K562 (cell line): ENCODE measurements around the gene PTPRR. TPM values are rescaled to one million over a fixed set of nuclear protein-coding genes. Genes with fewer than 3 reads are reported as not detected.

ENCODE experiments used
- ATF7 ChIP-seq: fragments of 450-650 bp; IDR thresholded peaks from 2 replicates; pipeline ENCODE4 v1.7.1; 2014; ENCODE audit warnings: mild to moderate bottlenecking, moderate library complexity
- BRF1 ChIP-seq: IDR thresholded peaks from 3 replicates; pipeline ENCODE4 v1.6.1; 2011; ENCODE audit warnings: borderline replicate concordance, mild to moderate bottlenecking; ENCODE audit not compliant: insufficient read length; ENCODE audit errors: extremely low read depth
- DNMT1 ChIP-seq: fragments of 450-650 bp; IDR thresholded peaks from 2 replicates; pipeline ENCODE4 v1.6.1; 2016; ENCODE audit warnings: antibody characterized with exemption, mild to moderate bottlenecking
- EHMT2 ChIP-seq: fragments of 450-650 bp; IDR thresholded peaks from 2 replicates; pipeline ENCODE4 v1.6.1; 2018; ENCODE audit warnings: antibody characterized with exemption
- FIP1L1 ChIP-seq: fragments of 200-400 bp; formaldehyde crosslinking; IDR thresholded peaks from 2 replicates; pipeline ENCODE4 v1.6.1; 2018; ENCODE audit warnings: mild to moderate bottlenecking, low read depth, low read length; ENCODE audit not compliant: poor library complexity, severe bottlenecking
- FOXJ2 ChIP-seq: fragments of 200-800 bp; sonication (Bioruptor generic); IDR thresholded peaks from 2 replicates; pipeline ENCODE4 v1.6.1; 2016; ENCODE audit warnings: missing genetic modification characterization, missing compliant biosample characterization
- HDAC3 ChIP-seq: fragments of 450-650 bp; IDR thresholded peaks from 2 replicates; pipeline ENCODE4 v1.6.1; 2018; ENCODE audit warnings: borderline replicate concordance, mild to moderate bottlenecking, moderate library complexity; ENCODE audit not compliant: partially characterized antibody
- HIVEP1 ChIP-seq: fragments of 250-450 bp; sonication (Bioruptor Pico); IDR thresholded peaks from 2 replicates; pipeline ENCODE4 v1.4.0; 2020; ENCODE audit warnings: mild to moderate bottlenecking
- IFI16 ChIP-seq: fragments of 250-450 bp; sonication (Bioruptor Pico); IDR thresholded peaks from 2 replicates; pipeline ENCODE4 v2.1.2; 2022; ENCODE audit warnings: mild to moderate bottlenecking, inconsistent platforms
- KLF16 ChIP-seq: IDR thresholded peaks from 2 replicates; pipeline ENCODE4 v1.6.1; 2016; ENCODE audit warnings: antibody characterized with exemption
- MNT ChIP-seq, 2 experiments: fragments of 450-650 bp; conservative IDR thresholded peaks; 2 replicates each; pipeline ENCODE4 v1.6.1; 2017; ENCODE audit warnings: mild to moderate bottlenecking in 2 of 2, moderate library complexity in 2 of 2
- NEUROD1 ChIP-seq: fragments of 150-350 bp; IDR thresholded peaks from 2 replicates; pipeline ENCODE4 v1.6.1; 2014; ENCODE audit warnings: borderline replicate concordance, low read length, low read depth; ENCODE audit not compliant: partially characterized antibody
- NR4A1 ChIP-seq, 2 experiments: fragments of 250-450 bp in 1 of 2; fragments of 450-650 bp in 1 of 2; sonication (Bioruptor Pico) in 1 of 2; IDR thresholded peaks; 2 replicates each; pipeline versions ENCODE4 v1.4.0 to v1.6.1; 2016 to 2020; ENCODE audit warnings: mild to moderate bottlenecking in 2 of 2, missing compliant biosample characterization in 1 of 2, missing genetic modification characterization in 1 of 2, moderate library complexity in 1 of 2
- NRF1 ChIP-seq, 2 experiments: fragments of 450-650 bp; IDR thresholded peaks in 1 of 2; conservative IDR thresholded peaks in 1 of 2; 2 replicates each; pipeline ENCODE4 v1.6.1; 2014; ENCODE audit warnings: mild to moderate bottlenecking in 2 of 2
- PHF21A ChIP-seq: fragments of 450-650 bp; IDR thresholded peaks from 2 replicates; pipeline ENCODE4 v1.6.1; 2017; ENCODE audit warnings: low read depth, borderline replicate concordance
- PKNOX1 ChIP-seq: fragments of 450-650 bp; IDR thresholded peaks from 2 replicates; pipeline ENCODE4 v1.6.1; 2016
- PTTG1 ChIP-seq: fragments of 450-650 bp; IDR thresholded peaks from 2 replicates; pipeline ENCODE4 v1.6.1; 2016; ENCODE audit warnings: low read depth, mild to moderate bottlenecking, missing genetic modification characterization, missing compliant biosample characterization
- SMAD4 ChIP-seq: fragments of 250-450 bp; sonication (Bioruptor Pico); conservative IDR thresholded peaks from 2 replicates; pipeline ENCODE4 v1.8.0; 2021; ENCODE audit warnings: inconsistent platforms, mild to moderate bottlenecking, moderate library complexity
- TAF7 ChIP-seq: fragments of 450-650 bp; IDR thresholded peaks from 2 replicates; pipeline ENCODE4 v1.6.1; 2016; ENCODE audit warnings: missing genetic modification characterization, missing compliant biosample characterization
- TGIF2 ChIP-seq: sonication (generic); formaldehyde crosslinking; IDR thresholded peaks from 2 replicates; pipeline ENCODE4 v1.8.1; 2022; ENCODE audit warnings: mild to moderate bottlenecking, missing genetic modification reagents, moderate library complexity
- ZC3H8 ChIP-seq: fragments of 450-650 bp; IDR thresholded peaks from 2 replicates; pipeline ENCODE4 v1.6.1; 2017
- ZNF174 ChIP-seq: fragments of 250-450 bp; sonication (Bioruptor Pico); IDR thresholded peaks from 2 replicates; pipeline ENCODE4 v1.4.0; 2020; ENCODE audit warnings: mild to moderate bottlenecking
- ZNF239 ChIP-seq: fragments of 250-450 bp; sonication (Bioruptor Pico); IDR thresholded peaks from 2 replicates; pipeline ENCODE4 v1.4.0; 2020; ENCODE audit warnings: mild to moderate bottlenecking
- ZNF395 ChIP-seq: fragments of 200-800 bp; sonication (Bioruptor generic); IDR thresholded peaks from 2 replicates; pipeline ENCODE4 v1.6.1; 2017; ENCODE audit warnings: missing genetic modification characterization, missing compliant biosample characterization
- ZNF41 ChIP-seq: fragments of 250-450 bp; sonication (Bioruptor Pico); conservative IDR thresholded peaks from 2 replicates; pipeline ENCODE4 v1.4.0; 2020; ENCODE audit warnings: mild to moderate bottlenecking
- ZNF449 ChIP-seq: fragments of 250-450 bp; sonication (Bioruptor Pico); IDR thresholded peaks from 2 replicates; pipeline ENCODE4 v1.8.0; 2022; ENCODE audit warnings: moderate library complexity, mild to moderate bottlenecking, inconsistent platforms
- polyA plus RNA-seq, 8 experiments: library from polyadenylated mRNA; depleted of rRNA in 4 of 8; stranded (reverse) in 5 of 8; unstranded in 3 of 8; fragments of >200 nt; fragmentation: Nextera tagmentation in 2 of 8; fragmentation: Illumina TruSeq in 1 of 8; extraction: Ambion mirVana in 2 of 8; extraction: Trizol in 1 of 8; gene quantifications; 2 replicates each; pipeline versions ENCODE4 v1.2.1 to v1.2.3, GENCODE V29; 2011 to 2014; ENCODE audit warnings: inconsistent platforms in 1 of 8, missing spikeins in 1 of 8
- total RNA-seq, 7 experiments: library from RNA; depleted of rRNA in 6 of 7; stranded (reverse); fragments of >200 nt in 6 of 7; fragmentation: Illumina TruSeq in 2 of 7; extraction: Trizol in 2 of 7; gene quantifications; 2 replicates each; pipeline versions ENCODE4 v1.2.1 to v1.2.3, GENCODE V29; 2011 to 2021; ENCODE audit warnings: low replicate concordance in 1 of 7

PTPRR gene
- total and polyA plus RNA-seq, 9 of the 15 experiments (the other 6 are each of a cell fraction or from before 2014, with no cell fraction given): 6.6 to 41.7 (median 12.3) TPM

- TF ChIP-seq PKNOX1: no peak
- no peak for TF ChIP-seq BRF1
- TF ChIP-seq MNT (conservative IDR thresholded peaks at IDR 0.05): no peak
- 0 out of 2 replicates have a peak, but pooled peaks have one; percentile 57 for TF ChIP-seq ZNF41 (CRISPR knock-in tag)
- no peak for TF ChIP-seq HDAC3
- TF ChIP-seq ZNF449 (CRISPR knock-in tag): no peak
- no peak for TF ChIP-seq IFI16 (CRISPR knock-in tag)
- no peak for TF ChIP-seq ATF7
- peak; percentile 67 for TF ChIP-seq SMAD4
- no peak for TF ChIP-seq DNMT1
- TF ChIP-seq ZC3H8: no peak
- TF ChIP-seq EHMT2: 0 out of 2 replicates have a peak, but pooled peaks have one; percentile 55
- TF ChIP-seq KLF16: no peak
- no peak for TF ChIP-seq ZNF174
- TF ChIP-seq NR4A1 (CRISPR knock-in tag; IDR thresholded peaks at IDR 0.05): no peak
- no peak for TF ChIP-seq NR4A1 (tag; IDR thresholded peaks at IDR 0.05)
- TF ChIP-seq NRF1 (conservative IDR thresholded peaks at IDR 0.05 in 1 of 2, IDR thresholded peaks at IDR 0.05 in 1 of 2): no peak
- no peak for TF ChIP-seq PHF21A
- no peak for TF ChIP-seq FOXJ2 (tag)
- no peak for TF ChIP-seq TGIF2 (CRISPR knock-in tag)
- TF ChIP-seq ZNF395 (CRISPR knock-in tag): no peak
- peak; percentile 54; the same call in 1 of the 2 replicates for TF ChIP-seq ZNF239 (CRISPR knock-in tag)
- no peak for TF ChIP-seq HIVEP1 (CRISPR knock-in tag)
- no peak for TF ChIP-seq PTTG1 (tag)
- TF ChIP-seq TAF7 (tag): no peak
- no peak for TF ChIP-seq NEUROD1
- TF ChIP-seq FIP1L1: no peak
Observed at GRCh38 chr12:70590051-70590450, 330.5 kb downstream of the PTPRR start (continued).
